Liver (tissue), 9 donors: ENCODE data around the gene CARD9. TPM values are rescaled to one million over a fixed set of nuclear protein-coding genes. Genes with fewer than 3 reads are reported as not detected.

ENCODE experiments used
- DNase-seq: peaks from one replicate; pipeline ENCODE4 v3.0.0-alpha.2; 2017; ENCODE audit warnings: low spot score
- H3K27ac ChIP-seq, 2 donors: one replicate each; pipeline ENCODE4 v1.7.0; 2013; ENCODE audit warnings: inconsistent platforms in 2 of 2, low read length in 2 of 2, control low read depth in 1 of 2, low read depth in 1 of 2, mild to moderate bottlenecking in 1 of 2
- H3K27me3 ChIP-seq, 4 donors: one replicate each; pipeline versions ENCODE4 v1.6.1 to v1.7.0; 2013; ENCODE audit warnings: low read length in 3 of 4, inconsistent platforms in 1 of 4, mild to moderate bottlenecking in 1 of 4, moderate library complexity in 1 of 4; ENCODE audit not compliant: control insufficient read depth in 4 of 4, insufficient read depth in 4 of 4
- H3K36me3 ChIP-seq, 4 donors: one replicate each; pipeline versions ENCODE4 v1.6.1 to v1.7.0; 2013; ENCODE audit warnings: low read length in 3 of 4, mild to moderate bottlenecking in 3 of 4, low read depth in 1 of 4, moderate library complexity in 1 of 4; ENCODE audit not compliant: control insufficient read depth in 4 of 4, insufficient read depth in 3 of 4
- H3K4me1 ChIP-seq, 4 donors: one replicate each; pipeline versions ENCODE4 v1.6.1 to v1.7.0; 2013; ENCODE audit warnings: low read length in 3 of 4, mild to moderate bottlenecking in 3 of 4, moderate library complexity in 1 of 4; ENCODE audit not compliant: control insufficient read depth in 4 of 4, insufficient read depth in 4 of 4
- H3K4me3 ChIP-seq, 3 donors: one replicate each; pipeline versions ENCODE4 v1.6.1 to v1.7.0; 2013; ENCODE audit warnings: low read length in 3 of 3, control low read depth in 1 of 3, low read depth in 1 of 3, mild to moderate bottlenecking in 1 of 3
- H3K9ac ChIP-seq, 2 donors: one replicate each; pipeline ENCODE4 v1.7.0; 2013; ENCODE audit warnings: low read length in 2 of 2, mild to moderate bottlenecking in 2 of 2, moderate library complexity in 2 of 2, control low read depth in 1 of 2, low read depth in 1 of 2
- H3K9me3 ChIP-seq, 4 donors: one replicate each; pipeline versions ENCODE4 v1.6.1 to v1.7.0; 2013; ENCODE audit warnings: low read length in 3 of 4; ENCODE audit not compliant: control insufficient read depth in 4 of 4
- CTCF ChIP-seq: fragments of 150-350 bp; IDR thresholded peaks from 2 replicates; pipeline ENCODE4 v1.5.1; 2017; ENCODE audit warnings: improper control_type of control experiment, low read depth, low read length; ENCODE audit not compliant: missing input control
- EGR1 ChIP-seq, 2 donors: IDR thresholded peaks; 2 replicates each; pipeline ENCODE4 v1.6.1; 2016 to 2018; ENCODE audit warnings: antibody characterized with exemption in 2 of 2, low read depth in 2 of 2
- FOXA1 ChIP-seq: IDR thresholded peaks from 2 replicates; pipeline ENCODE4 v1.6.1; 2016; ENCODE audit warnings: antibody characterized with exemption
- FOXA2 ChIP-seq: IDR thresholded peaks from 2 replicates; pipeline ENCODE4 v1.6.1; 2016; ENCODE audit warnings: antibody characterized with exemption
- GABPA ChIP-seq, 2 donors: IDR thresholded peaks in 1 of 2; conservative IDR thresholded peaks in 1 of 2; 2 replicates each; pipeline ENCODE4 v1.6.1; 2016; ENCODE audit warnings: antibody characterized with exemption in 2 of 2, mild to moderate bottlenecking in 1 of 2, moderate library complexity in 1 of 2
- HNF4A ChIP-seq, 2 donors: conservative IDR thresholded peaks; 2 replicates each; pipeline ENCODE4 v1.6.1; 2016; ENCODE audit warnings: antibody characterized with exemption in 2 of 2, mild to moderate bottlenecking in 2 of 2
- HNF4G ChIP-seq: IDR thresholded peaks from 2 replicates; pipeline ENCODE4 v1.6.1; 2016; ENCODE audit warnings: antibody characterized with exemption
- JUND ChIP-seq, 2 donors: IDR thresholded peaks; 2 replicates each; pipeline ENCODE4 v1.6.1; 2016; ENCODE audit warnings: antibody characterized with exemption in 2 of 2
- NR2F2 ChIP-seq: IDR thresholded peaks from 2 replicates; pipeline ENCODE4 v1.6.1; 2016; ENCODE audit warnings: antibody characterized with exemption
- RAD21 ChIP-seq, 2 donors: IDR thresholded peaks; 2 replicates each; pipeline ENCODE4 v1.6.1; 2016; ENCODE audit warnings: antibody characterized with exemption in 2 of 2, mild to moderate bottlenecking in 2 of 2
- RXRA ChIP-seq, 2 donors: IDR thresholded peaks; 2 replicates each; pipeline ENCODE4 v1.6.1; 2017 to 2018; ENCODE audit warnings: antibody characterized with exemption in 2 of 2, mild to moderate bottlenecking in 1 of 2
- SP1 ChIP-seq: IDR thresholded peaks from 2 replicates; pipeline ENCODE4 v1.6.1; 2018; ENCODE audit warnings: antibody characterized with exemption, mild to moderate bottlenecking
- TAF1 ChIP-seq: conservative IDR thresholded peaks from 2 replicates; pipeline ENCODE4 v1.6.1; 2016; ENCODE audit warnings: antibody characterized with exemption, mild to moderate bottlenecking
- YY1 ChIP-seq: IDR thresholded peaks from 2 replicates; pipeline ENCODE4 v1.6.1; 2016; ENCODE audit warnings: antibody characterized with exemption, mild to moderate bottlenecking
- ZBTB33 ChIP-seq: IDR thresholded peaks from 2 replicates; pipeline ENCODE4 v1.6.1; 2016; ENCODE audit warnings: antibody characterized with exemption
- WGBS: extraction: QIAGEN DNeasy Blood & Tissue Kit; methylation state at CpG from one replicate; pipeline ENCODE4 v1.1.7; 2013; 5-methylcytosine and 5-hydroxymethylcytosine counted together
- polyA plus RNA-seq, 2 donors: library from polyadenylated mRNA; stranded (reverse) in 1 of 2; unstranded in 1 of 2; fragments of 200-250 nt in 1 of 2; fragments of >200 nt in 1 of 2; fragmentation: Nextera tagmentation in 1 of 2; extraction: Ambion mirVana in 1 of 2; gene quantifications; one replicate each; pipeline versions ENCODE4 v1.2.1 to v1.2.3, GENCODE V29; 2013 to 2015
- total RNA-seq, 2 donors: library from RNA; depleted of rRNA; stranded (reverse); fragments of >200 nt; gene quantifications; one replicate each; pipeline ENCODE4 v1.2.3, GENCODE V29; 2014
- TF ChIP-seq, protein P1 (sequence below): IDR thresholded peaks from 2 replicates; pipeline ENCODE4 v1.6.1; 2016; ENCODE audit warnings: antibody characterized with exemption
- TF ChIP-seq, protein P2 (sequence below): IDR thresholded peaks from 2 replicates; pipeline ENCODE4 v1.6.1; 2016; ENCODE audit warnings: antibody characterized with exemption
- TF ChIP-seq, protein P3 (sequence below): IDR thresholded peaks from 2 replicates; pipeline ENCODE4 v1.6.1; 2016; ENCODE audit warnings: antibody characterized with exemption, mild to moderate bottlenecking
- donor health status: healthy.
- donor health status: healthy.
- donor health status: healthy.
- donor health status: healthy.
- donor health status: healthy.

Gene CARD9
- total and polyA plus RNA-seq, 4 donors = 0.25 to 5.3 (median 2.2) TPM

- no peaks in the 10 kb centered on the region for H3K27me3 ChIP-seq
- H3K9ac ChIP-seq = no peak overlapping the region
- TF ChIP-seq JUND (IDR thresholded peaks at IDR 0.05) = no peak
- no peak for TF ChIP-seq TAF1
- no peak for TF ChIP-seq HNF4G
- no peak for TF ChIP-seq ZBTB33
- no peak for TF ChIP-seq HNF4A (conservative IDR thresholded peaks at IDR 0.05)
- no peak for TF ChIP-seq SP1
- TF ChIP-seq, protein P1, sequence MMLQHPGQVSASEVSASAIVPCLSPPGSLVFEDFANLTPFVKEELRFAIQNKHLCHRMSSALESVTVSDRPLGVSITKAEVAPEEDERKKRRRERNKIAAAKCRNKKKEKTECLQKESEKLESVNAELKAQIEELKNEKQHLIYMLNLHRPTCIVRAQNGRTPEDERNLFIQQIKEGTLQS = no peak
- no peak for TF ChIP-seq FOXA1
- TF ChIP-seq FOXA2 = no peak
- TF ChIP-seq CTCF = no peak
- TF ChIP-seq RAD21 (IDR thresholded peaks at IDR 0.05) = no peak
- no peak for TF ChIP-seq GABPA (IDR thresholded peaks at IDR 0.05 in 1 of 2, conservative IDR thresholded peaks at IDR 0.05 in 1 of 2)
- no peak for TF ChIP-seq YY1
- TF ChIP-seq, protein P2, sequence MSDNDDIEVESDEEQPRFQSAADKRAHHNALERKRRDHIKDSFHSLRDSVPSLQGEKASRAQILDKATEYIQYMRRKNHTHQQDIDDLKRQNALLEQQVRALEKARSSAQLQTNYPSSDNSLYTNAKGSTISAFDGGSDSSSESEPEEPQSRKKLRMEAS = no peak
- TF ChIP-seq, protein P3, sequence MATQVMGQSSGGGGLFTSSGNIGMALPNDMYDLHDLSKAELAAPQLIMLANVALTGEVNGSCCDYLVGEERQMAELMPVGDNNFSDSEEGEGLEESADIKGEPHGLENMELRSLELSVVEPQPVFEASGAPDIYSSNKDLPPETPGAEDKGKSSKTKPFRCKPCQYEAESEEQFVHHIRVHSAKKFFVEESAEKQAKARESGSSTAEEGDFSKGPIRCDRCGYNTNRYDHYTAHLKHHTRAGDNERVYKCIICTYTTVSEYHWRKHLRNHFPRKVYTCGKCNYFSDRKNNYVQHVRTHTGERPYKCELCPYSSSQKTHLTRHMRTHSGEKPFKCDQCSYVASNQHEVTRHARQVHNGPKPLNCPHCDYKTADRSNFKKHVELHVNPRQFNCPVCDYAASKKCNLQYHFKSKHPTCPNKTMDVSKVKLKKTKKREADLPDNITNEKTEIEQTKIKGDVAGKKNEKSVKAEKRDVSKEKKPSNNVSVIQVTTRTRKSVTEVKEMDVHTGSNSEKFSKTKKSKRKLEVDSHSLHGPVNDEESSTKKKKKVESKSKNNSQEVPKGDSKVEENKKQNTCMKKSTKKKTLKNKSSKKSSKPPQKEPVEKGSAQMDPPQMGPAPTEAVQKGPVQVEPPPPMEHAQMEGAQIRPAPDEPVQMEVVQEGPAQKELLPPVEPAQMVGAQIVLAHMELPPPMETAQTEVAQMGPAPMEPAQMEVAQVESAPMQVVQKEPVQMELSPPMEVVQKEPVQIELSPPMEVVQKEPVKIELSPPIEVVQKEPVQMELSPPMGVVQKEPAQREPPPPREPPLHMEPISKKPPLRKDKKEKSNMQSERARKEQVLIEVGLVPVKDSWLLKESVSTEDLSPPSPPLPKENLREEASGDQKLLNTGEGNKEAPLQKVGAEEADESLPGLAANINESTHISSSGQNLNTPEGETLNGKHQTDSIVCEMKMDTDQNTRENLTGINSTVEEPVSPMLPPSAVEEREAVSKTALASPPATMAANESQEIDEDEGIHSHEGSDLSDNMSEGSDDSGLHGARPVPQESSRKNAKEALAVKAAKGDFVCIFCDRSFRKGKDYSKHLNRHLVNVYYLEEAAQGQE = no peak
- TF ChIP-seq RXRA (IDR thresholded peaks at IDR 0.05) = no peak
- no peak for TF ChIP-seq NR2F2
- no peak for TF ChIP-seq EGR1 (IDR thresholded peaks at IDR 0.05; ENCODE audit: low read depth in 2 of 2)
- H3K4me3 ChIP-seq = no peak overlapping the region
- no peak for DNase-seq
- H3K27ac ChIP-seq = no peak overlapping the region
- H3K9me3 ChIP-seq = no peaks in the 10 kb centered on the region
- peaks cover 0 to 8% (median 1%) of the 10 kb centered on the region in 4 donors for H3K4me1 ChIP-seq
- 86% methylated on average over 13 of the region's 13 CpGs for WGBS
- H3K36me3 ChIP-seq = peaks cover 10 to 70% (median 27%) of the 10 kb centered on the region in 4 donors
Observed at GRCh38 chr9:136386018-136386417, 12.5 kb upstream of the CARD9 start.
